HG03565 (cell line): ENCODE measurements around the gene SOX15.
"Not testable (repeated sequence)": the region's sequence is repeated elsewhere in the genome, so short reads cannot be mapped to it uniquely, and the experiment has no call there.

Source experiments
- ATAC-seq: cut with Tn5 transposase; IDR thresholded peaks from one replicate; pipeline ENCODE4 v1.9.1; 2021; ENCODE audit warnings: mild to moderate bottlenecking, moderate library complexity; ENCODE audit not compliant: unreplicated experiment

SOX15 gene

GRCh38 chr17:7589891-7590691 is at the start of gene SOX15:
TSS of gene SOX15 (minus strand) at chr17:7590094. CDS start at chr17:7589676, 418 bp downstream.
- no peak for ATAC-seq

- no peak for ATAC-seq
These were observed 46.3 kb upstream of the SOX15 start for GRCh38 chr17:7636163-7636562.

- ATAC-seq, result no peak
These were observed 44.5 kb upstream of the SOX15 start for GRCh38 chr17:7634384-7634783.

DNA sequence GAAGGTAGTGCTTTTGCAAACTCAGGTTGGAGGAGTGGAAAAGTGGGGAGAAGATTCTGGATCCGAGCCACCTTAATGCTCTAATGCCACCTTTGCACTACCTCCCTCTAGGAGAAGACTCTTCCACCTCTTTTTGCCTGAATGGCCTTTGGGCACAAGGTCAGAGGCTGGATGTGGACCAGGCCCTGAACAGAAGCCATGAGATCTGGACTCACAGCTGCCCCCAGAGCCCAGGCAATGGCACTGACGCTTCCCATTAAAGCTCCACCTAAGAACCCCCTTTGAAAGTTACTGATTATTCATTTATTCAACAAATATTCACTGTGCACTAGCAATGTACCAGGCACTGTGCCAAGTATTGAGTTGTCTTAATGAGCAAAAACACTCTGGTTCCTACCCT is 43.2 kb upstream of the SOX15 start:
- no peak for ATAC-seq

GRCh38 chr17:7632492-7632894 is 42.6 kb upstream of the SOX15 start:
- ATAC-seq, result no peak

- no peak for ATAC-seq
These were observed 41.8 kb upstream of the SOX15 start for GRCh38 chr17:7631398-7632380.

- ATAC-seq, result no peak
These were observed 40.2 kb upstream of the SOX15 start, which contains the start of gene SHBG for GRCh38 chr17:7629939-7630571. TSS of gene SHBG (plus strand) at chr17:7630135. CDS start at chr17:7630173, 38 bp downstream.

DNA sequence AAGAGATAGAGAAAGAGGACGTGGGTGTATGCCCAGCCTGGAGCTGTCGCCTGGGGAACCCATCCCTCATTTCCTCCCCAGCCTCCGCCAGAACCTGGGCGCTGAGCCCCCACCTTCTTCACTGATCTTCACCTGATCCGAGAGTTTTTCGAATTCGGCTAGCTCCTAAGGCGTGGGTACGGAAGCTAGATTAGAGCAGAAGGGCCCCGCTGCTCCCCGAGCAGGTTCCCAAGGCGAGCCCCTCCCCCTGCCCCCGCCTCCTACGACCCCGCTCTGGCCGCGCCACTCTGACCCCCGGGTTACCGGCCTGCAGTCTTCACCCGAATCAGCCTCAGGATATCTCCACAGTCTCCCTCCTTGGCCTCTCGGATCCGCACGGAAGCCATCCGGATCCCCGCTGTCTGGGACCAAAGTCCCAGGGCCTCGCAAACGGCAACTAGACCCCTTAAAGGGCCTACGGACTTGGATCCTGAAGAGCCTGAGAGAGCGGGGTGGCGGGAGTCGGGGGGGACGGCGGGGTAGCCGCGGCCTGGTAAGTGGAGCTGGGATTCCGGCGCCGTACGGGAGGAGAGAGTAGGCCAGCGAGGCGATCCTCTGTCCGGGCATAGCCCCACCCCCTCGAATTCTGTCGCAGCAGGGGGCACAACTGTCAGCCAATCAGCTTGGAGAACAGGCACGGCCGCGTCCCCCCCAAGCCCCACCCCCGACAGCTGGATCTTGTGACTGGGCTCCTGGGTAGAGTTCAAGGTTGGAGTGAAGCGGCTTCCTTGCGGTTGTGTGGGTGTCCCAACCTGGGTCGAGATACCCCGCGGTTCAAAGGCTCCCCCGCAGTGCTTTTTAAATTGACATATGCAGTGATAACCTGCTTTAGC is 37.6 kb upstream of the SOX15 start, which contains the start of gene SAT2:
SAT2 (minus strand) TSS at position 572 of the 872 bp plus-strand sequence; CDS start at position 386, 186 bp downstream.
- ATAC-seq, result peak; percentile 69

- ATAC-seq, result no peak
These were observed 37.0 kb upstream of the SOX15 start for GRCh38 chr17:7626956-7627249.

DNA sequence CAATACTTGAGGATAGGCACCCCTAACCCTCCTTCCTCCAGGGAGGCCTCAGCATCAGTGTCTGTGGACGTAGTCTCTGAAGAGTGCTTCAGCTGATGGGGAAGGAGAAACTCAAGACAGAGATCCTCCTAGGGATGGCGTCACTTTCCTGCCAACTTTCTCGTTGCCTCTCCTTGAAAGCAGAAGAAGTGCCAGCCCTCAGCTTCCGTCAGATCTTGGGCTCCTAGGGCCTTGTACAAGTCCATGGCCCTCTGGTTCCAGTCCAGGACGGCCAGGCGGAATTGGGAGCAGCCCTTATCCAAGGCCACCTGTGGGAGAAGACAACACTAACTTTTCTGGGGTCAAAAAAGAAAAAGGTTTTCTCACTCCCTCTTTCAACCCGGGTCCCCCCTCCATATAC is 36.4 kb upstream of the SOX15 start:
- no peak for ATAC-seq

DNA sequence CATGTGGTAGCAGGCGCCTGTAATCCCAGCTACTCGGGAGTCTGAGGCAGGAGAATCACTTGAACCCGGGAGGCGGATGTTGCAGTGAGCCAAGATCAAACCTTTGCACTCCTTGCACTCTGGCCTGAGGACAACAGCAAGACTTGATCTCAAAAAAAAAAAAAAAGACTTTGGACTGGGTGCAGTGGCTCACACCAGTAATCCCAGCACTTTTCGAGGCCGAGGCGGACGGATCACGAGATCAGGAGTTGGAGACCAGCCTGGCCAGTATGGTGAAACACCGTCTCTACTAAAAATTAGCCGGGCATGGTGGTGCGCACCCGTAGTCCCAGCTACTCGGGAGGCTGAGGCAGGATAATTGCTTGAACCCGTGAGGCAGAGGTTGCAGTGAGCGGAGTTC is 35.9 kb upstream of the SOX15 start:
- not testable (repeated sequence) for ATAC-seq

GRCh38 chr17:7623661-7624060 is 33.8 kb upstream of the SOX15 start:
- no peak for ATAC-seq

DNA sequence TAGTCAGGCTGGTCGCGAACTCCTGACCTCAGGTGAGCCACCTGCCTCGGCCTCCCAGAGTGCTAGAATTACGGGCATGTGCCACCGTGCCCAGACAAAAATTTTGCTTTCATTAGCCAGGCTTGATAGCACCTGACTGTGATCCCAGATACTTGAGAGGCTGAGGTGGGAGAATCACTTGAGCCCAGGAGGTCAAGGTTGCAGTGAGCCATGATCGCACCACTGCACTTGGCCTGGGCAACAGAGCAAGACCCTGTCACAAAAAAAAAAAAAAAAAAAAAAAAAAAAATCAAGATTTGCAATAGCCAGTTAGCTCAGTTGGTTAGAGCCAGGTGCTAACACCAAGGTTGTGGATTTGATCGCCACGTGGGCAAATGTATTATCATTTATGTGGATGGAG is 30.9 kb upstream of the SOX15 start:
- ATAC-seq, result no peak

- no peak for ATAC-seq
These were observed 28.7 kb upstream of the SOX15 start for GRCh38 chr17:7618608-7619007.

DNA sequence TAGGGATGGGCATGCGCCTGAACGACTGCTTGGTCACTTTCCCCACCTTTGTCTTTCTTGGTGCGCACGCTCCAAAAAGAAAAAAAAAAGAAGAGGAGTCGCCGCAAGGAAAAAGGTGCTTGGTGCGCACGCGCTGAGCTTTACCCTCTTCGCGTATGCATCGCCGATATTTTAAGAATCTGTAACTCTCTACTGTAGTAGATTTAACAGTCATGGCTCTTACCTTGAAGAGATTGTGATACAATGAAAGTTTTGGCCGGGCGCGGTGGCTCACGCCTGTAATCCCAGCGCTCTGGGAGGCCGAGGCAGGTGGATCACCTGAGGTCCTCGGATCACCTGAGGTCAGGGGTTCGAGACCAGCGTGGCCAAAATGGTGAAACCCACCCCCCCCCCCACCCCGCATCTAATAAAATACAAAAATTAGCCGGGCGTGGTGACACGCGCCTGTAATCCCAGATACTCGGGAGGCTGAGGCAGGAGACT is 25.4 kb upstream of the SOX15 start:
- ATAC-seq, result no peak

GRCh38 chr17:7614425-7615264 is 24.8 kb upstream of the SOX15 start, which contains the start of gene FXR2:
TSS of gene FXR2 (minus strand) at chr17:7614897. CDS start at chr17:7614532, 365 bp downstream.
- peak; percentile 86 for ATAC-seq

DNA sequence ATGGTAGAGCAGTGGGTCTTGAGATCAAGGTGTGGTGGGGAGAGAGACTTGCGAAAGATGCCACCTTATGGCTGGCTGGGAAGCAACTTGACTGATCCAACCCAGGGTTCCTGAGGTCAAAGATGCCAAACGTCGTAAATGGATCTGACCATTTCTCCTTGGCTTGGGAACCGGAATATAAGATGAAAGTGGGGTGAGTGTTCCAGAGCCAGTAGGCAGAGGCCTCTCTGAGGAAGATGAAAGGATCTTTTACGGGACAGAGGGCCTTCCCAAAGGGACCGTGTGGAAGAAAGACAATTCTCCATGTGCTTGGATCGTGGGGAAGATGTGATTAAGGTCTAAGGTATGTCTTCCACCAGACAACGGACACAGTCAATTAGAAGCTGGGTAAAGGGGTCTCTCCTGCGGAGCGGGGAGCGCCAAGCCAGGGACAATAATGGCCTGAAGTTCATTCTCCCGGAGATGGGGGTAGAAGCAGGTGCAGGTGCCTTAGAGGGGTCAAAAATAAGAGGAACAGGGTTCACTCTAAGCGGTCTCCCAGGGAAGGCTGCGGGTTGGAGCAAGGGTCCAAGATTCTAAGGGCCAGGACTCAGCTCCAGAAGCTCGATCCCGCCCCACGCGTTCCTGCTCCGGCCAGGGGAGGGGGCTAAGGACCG is 24.0 kb upstream of the SOX15 start:
- no peak for ATAC-seq

- no peak for ATAC-seq
These were observed 22.4 kb upstream of the SOX15 start for GRCh38 chr17:7612294-7612640.
